Fibroblast of villous mesenchyme (primary cell): Measurements from ENCODE around the gene MYBPHL. TPM values are rescaled to one million over a fixed set of nuclear protein-coding genes. Genes with fewer than 3 reads are reported as not detected.

Experiments used
- DNase-seq: peaks from one replicate; pipeline ENCODE4 v3.0.0-alpha.2; 2010; ENCODE audit warnings: low read depth
- H3K4me3 ChIP-seq: 2 replicates; pipeline ENCODE4 v1.5.1; 2011; ENCODE audit warnings: low read depth, mild to moderate bottlenecking, low read length
- CTCF ChIP-seq: IDR thresholded peaks from 2 replicates; pipeline ENCODE4 v1.5.1; 2012; ENCODE audit warnings: low read depth, mild to moderate bottlenecking, low read length; ENCODE audit not compliant: insufficient read depth
- total RNA-seq: library from RNA; depleted of rRNA; stranded (reverse); fragments of >200 nt; gene quantifications from 2 replicates; pipeline ENCODE4 v1.2.3, GENCODE V29; 2012

MYBPHL gene
- total RNA-seq, 1 donor: not detected

GRCh38 chr1:109252893-109253802 lies 53.7 kb downstream of the MYBPHL start:
- no peak for TF ChIP-seq CTCF
- H3K4me3 ChIP-seq: no peak overlapping the region
- no peak for DNase-seq

GRCh38 chr1:109252167-109252892 lies 54.5 kb downstream of the MYBPHL start:
- no peak for TF ChIP-seq CTCF
- H3K4me3 ChIP-seq: no peak overlapping the region
- no peak for DNase-seq

- no peak overlapping the region for H3K4me3 ChIP-seq
- TF ChIP-seq CTCF: no peak
- no peak for DNase-seq
These were observed 55.3 kb downstream of the MYBPHL start for GRCh38 chr1:109251277-109252166.

- H3K4me3 ChIP-seq: no peak overlapping the region
- no peak for DNase-seq
- no peak for TF ChIP-seq CTCF
These were observed 56.1 kb downstream of the MYBPHL start for GRCh38 chr1:109250454-109251276.

- TF ChIP-seq CTCF: no peak
- H3K4me3 ChIP-seq: peak overlapping the region; percentile 53
- no peak for DNase-seq
These were observed 57.0 kb downstream of the MYBPHL start for GRCh38 chr1:109249654-109250401.
